PC-9 (cell line): Measurements from ENCODE around the gene MAMDC4. TPM values are rescaled to one million over a fixed set of nuclear protein-coding genes. Genes with fewer than 3 reads are reported as not detected.
A peak's percentile ranks its signal among the peaks of the same experiment; 100 is the strongest.
"Not testable (repeated sequence)": the region's sequence is repeated elsewhere in the genome, so short reads cannot be mapped to it uniquely, and the experiment has no call there.

Experiments
- BruUV-seq: library from RNA; stranded (reverse); fragments of 400-500 nt; replicated peaks from 2 replicates; lab custom pipeline; 2021; lab: Mats Ljungman, UMichigan
- CTCF ChIA-PET: fragments of 300-600 bp; sonication (Branson Sonifier 250); formaldehyde crosslinking; loops from one replicate; lab custom pipeline; 2022; ENCODE audit warnings: antibody characterized with exemption; lab: Charles Lee
- POLR2A ChIA-PET: fragments of 300-600 bp; sonication (Branson Sonifier 250); formaldehyde crosslinking; loops from one replicate; lab custom pipeline; 2022; ENCODE audit warnings: antibody characterized with exemption; ENCODE audit not compliant: unreplicated experiment; lab: Charles Lee
- DNase-seq, 2 experiments: peaks; one replicate each; pipeline versions ENCODE4 v3.0.0 to v3.0.0-alpha.2; 2015 to 2022; ENCODE audit warnings: mixed read lengths in 1 of 2
- H2AFZ ChIP-seq: fragments of 200-600 bp; sonication (generic); 2 replicates; pipeline ENCODE4 v1.8.1; 2017; ENCODE audit warnings: antibody characterized with exemption
- H3F3A ChIP-seq: fragments of 200-600 bp; sonication (generic); 2 replicates; pipeline ENCODE4 v1.8.1; 2017; ENCODE audit warnings: antibody characterized with exemption, mild to moderate bottlenecking, low read depth; ENCODE audit not compliant: insufficient read depth
- H3K27ac ChIP-seq: fragments of 200-600 bp; sonication (generic); 2 replicates; pipeline ENCODE4 v1.6.1; 2016; ENCODE audit warnings: mixed run types
- H3K27me3 ChIP-seq: fragments of 200-600 bp; sonication (generic); 2 replicates; pipeline ENCODE4 v1.6.1; 2016; ENCODE audit warnings: low read depth, mixed run types; ENCODE audit not compliant: insufficient read depth
- H3K36me3 ChIP-seq: fragments of 200-600 bp; sonication (generic); 2 replicates; pipeline ENCODE4 v1.6.1; 2016; ENCODE audit warnings: low read depth, mixed run types
- H3K4me1 ChIP-seq: fragments of 200-600 bp; sonication (generic); replicated peaks from 2 replicates; pipeline ENCODE4 v1.6.1; 2016; ENCODE audit warnings: mixed run types; ENCODE audit not compliant: insufficient read depth
- H3K4me2 ChIP-seq: fragments of 200-600 bp; sonication (generic); 2 replicates; pipeline ENCODE4 v1.6.1; 2017; ENCODE audit warnings: mixed run types
- H3K4me3 ChIP-seq: fragments of 200-600 bp; sonication (generic); 2 replicates; pipeline ENCODE4 v1.6.1; 2016; ENCODE audit warnings: mixed run types
- H3K79me2 ChIP-seq: fragments of 200-600 bp; sonication (generic); 2 replicates; pipeline ENCODE4 v1.6.1; 2017; ENCODE audit warnings: low read depth, mixed run types
- H3K9me2 ChIP-seq: fragments of 200-600 bp; sonication (generic); 2 replicates; pipeline ENCODE4 v1.8.1; 2017; ENCODE audit warnings: mild to moderate bottlenecking; ENCODE audit not compliant: insufficient read depth
- H3K9me3 ChIP-seq: fragments of 200-600 bp; sonication (generic); 2 replicates; pipeline ENCODE4 v1.8.1; 2016; ENCODE audit warnings: low read depth; ENCODE audit not compliant: insufficient read depth
- H4K20me1 ChIP-seq: fragments of 200-600 bp; sonication (generic); 2 replicates; pipeline ENCODE4 v1.8.1; 2017; ENCODE audit not compliant: insufficient read depth
- CTCF ChIP-seq: fragments of 200-600 bp; sonication (generic); conservative IDR thresholded peaks from 2 replicates; pipeline ENCODE4 v1.6.1; 2017; ENCODE audit warnings: mixed run types, antibody characterized with exemption, mild to moderate bottlenecking, moderate library complexity
- EZH2 ChIP-seq: fragments of 200-600 bp; sonication (generic); IDR thresholded peaks from 2 replicates; pipeline ENCODE4 v1.8.0; 2017; ENCODE audit warnings: antibody characterized with exemption, low read depth
- intact Hi-C: fragments of 100-400 bp; cut with micrococcal nuclease; formaldehyde crosslinking; loops from one replicate; pipeline ENCODE4 v1.10.0; 2022; ENCODE audit not compliant: unreplicated experiment
- total RNA-seq: library from RNA; stranded (reverse); gene quantifications from 2 replicates; pipeline ENCODE4 v1.2.3, GENCODE V29; 2021

MAMDC4 gene
- total RNA-seq, 1 experiment from 2014 or later = 9.2 TPM

DNA sequence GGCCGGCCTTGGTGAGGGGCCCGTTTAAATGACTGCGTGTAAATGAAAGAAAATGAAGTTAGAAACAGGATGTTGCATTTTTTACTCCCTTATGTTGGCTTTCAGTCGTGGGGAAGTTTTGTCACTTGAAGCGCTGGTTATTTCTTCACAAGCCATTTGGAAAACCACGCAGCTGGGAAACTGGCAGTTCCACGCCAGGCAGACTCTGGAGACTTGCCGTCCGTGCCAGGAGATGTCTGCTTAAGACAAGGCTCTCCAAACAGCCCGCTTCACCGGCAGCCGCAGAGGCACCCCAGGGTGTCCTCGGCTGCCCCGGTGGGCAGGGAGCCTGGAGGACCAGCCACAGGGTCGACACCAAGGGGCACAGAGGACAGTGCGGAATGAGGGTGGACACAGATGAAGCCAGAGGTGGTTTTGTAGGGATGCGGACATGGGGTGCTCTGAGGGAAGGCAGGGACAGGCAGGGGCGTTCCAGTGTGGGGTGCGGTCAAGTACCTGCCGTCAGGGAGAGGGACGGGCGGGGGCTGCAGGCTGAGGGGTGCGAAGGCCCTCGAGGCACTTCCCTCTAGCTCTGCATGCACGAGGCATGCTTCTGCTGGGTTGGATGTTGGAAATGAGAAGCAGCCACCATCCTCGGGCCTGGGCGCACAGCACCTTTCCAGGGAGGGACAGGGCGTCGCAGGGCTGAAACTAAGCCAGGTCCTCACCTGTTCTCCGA, 21.0 kb upstream of the MAMDC4 start:
- no TSS peak for BruUV-seq
- no peak overlapping the region for H3K4me2 ChIP-seq
- ChIA-PET POLR2A (no interaction called here), CTCF (interaction anchor here (0.6 kb wide), 1 partner anchor 12 kb away, joined by 15 read pairs; no protein-coding TSS in a partner anchor)
- no peaks in the 10 kb centered on the region for H3K27me3 ChIP-seq
- no peak overlapping the region for H3K27ac ChIP-seq
- no peak overlapping the region for H2AFZ ChIP-seq
- H3K4me3 ChIP-seq = no peak overlapping the region
- no peaks in the 10 kb centered on the region for H3K79me2 ChIP-seq
- no peaks in the 10 kb centered on the region for H3K4me1 ChIP-seq
- peak in 1 of 2 experiments; percentile 21 for DNase-seq
- intact Hi-C loops = no loop called here
- H3K9me3 ChIP-seq = no peaks in the 10 kb centered on the region
- H4K20me1 ChIP-seq = no peaks in the 10 kb centered on the region; the same call in 1 of the 2 replicates
- H3F3A ChIP-seq = peaks cover 13% of the 10 kb centered on the region; the same call in 1 of the 2 replicates
- H3K36me3 ChIP-seq = no peaks in the 10 kb centered on the region
- TF ChIP-seq CTCF (no peak), EZH2 (no peak)
- no peaks in the 10 kb centered on the region for H3K9me2 ChIP-seq

DNA sequence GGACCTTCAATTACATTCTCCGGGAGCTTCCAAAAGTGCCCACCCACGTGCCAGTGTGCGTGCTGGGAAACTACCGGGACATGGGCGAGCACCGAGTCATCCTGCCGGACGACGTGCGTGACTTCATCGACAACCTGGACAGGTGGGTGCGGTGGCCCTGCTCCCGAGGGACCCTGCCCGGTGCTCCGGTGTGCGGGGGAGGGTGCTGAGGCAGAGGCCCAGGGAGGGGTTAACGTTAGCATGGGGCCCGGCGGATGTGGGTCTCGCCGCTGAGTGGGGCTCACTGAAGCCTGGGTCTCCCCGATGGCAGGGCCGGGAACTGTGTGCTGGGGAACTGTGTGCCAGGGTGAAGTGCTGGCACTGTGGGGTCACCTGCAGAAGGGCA, 20.4 kb upstream of the MAMDC4 start:
- H3K4me1 ChIP-seq = no peaks in the 10 kb centered on the region
- intact Hi-C loops = no loop called here
- no peak overlapping the region for H3K4me2 ChIP-seq
- H3K36me3 ChIP-seq = no peaks in the 10 kb centered on the region
- H3K9me3 ChIP-seq = no peaks in the 10 kb centered on the region
- no peaks in the 10 kb centered on the region; the same call in 1 of the 2 replicates for H4K20me1 ChIP-seq
- no peak overlapping the region for H3K4me3 ChIP-seq
- no peaks in the 10 kb centered on the region for H3K27me3 ChIP-seq
- H3K27ac ChIP-seq = no peak overlapping the region
- CTCF ChIA-PET = interaction anchor here (0.6 kb wide), 1 partner anchor 13 kb away, joined by 15 read pairs; no protein-coding TSS in a partner anchor
- H3K79me2 ChIP-seq = no peaks in the 10 kb centered on the region
- POLR2A ChIA-PET = no interaction called here
- no TSS peak for BruUV-seq
- H2AFZ ChIP-seq = no peak overlapping the region
- H3F3A ChIP-seq = peaks cover 17% of the 10 kb centered on the region; the same call in 1 of the 2 replicates
- no peak for TF ChIP-seq CTCF
- TF ChIP-seq EZH2 = no peak
- H3K9me2 ChIP-seq = no peaks in the 10 kb centered on the region
- no peak for DNase-seq

DNA sequence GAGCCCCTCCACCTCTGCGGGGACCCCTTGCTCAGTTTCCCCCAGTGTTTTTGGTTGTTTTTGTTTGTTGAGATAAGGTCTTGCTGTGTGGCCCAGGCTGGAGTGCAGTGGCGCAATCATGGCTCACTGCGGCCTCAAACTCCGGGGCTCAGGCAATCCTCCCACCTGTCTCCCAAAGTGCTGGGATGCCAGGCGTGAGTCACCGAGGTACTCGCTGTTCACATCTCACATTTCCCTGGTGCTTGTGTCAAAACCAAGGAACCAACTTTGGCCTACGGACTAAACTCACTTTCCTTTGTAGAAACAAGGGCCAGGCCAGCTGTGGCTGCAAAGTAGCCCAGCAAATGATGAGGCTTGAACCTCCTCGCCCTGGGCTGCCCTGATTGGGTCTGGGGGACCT, 19.6 kb upstream of the MAMDC4 start:
- H3K36me3 ChIP-seq = no peaks in the 10 kb centered on the region
- POLR2A ChIA-PET = no interaction called here

GRCh38 chr9:136833381-136834048, 18.6 kb upstream of the MAMDC4 start:
- H3K4me1 ChIP-seq, H3K4me3 ChIP-seq, H3K27me3 ChIP-seq, DNase-seq, H3K4me2 ChIP-seq, H3K79me2 ChIP-seq, H4K20me1 ChIP-seq, CTCF ChIA-PET, H3K27ac ChIP-seq, BruUV-seq, H3K9me2 ChIP-seq, H3K36me3 ChIP-seq, H2AFZ ChIP-seq, H3K9me3 ChIP-seq, intact Hi-C loops: not testable (repeated sequence)
- POLR2A ChIA-PET = interaction anchor here (0.6 kb wide), 1 partner anchor 65 kb away, joined by 3 read pairs; no protein-coding TSS in a partner anchor
- H3F3A ChIP-seq = peaks cover 17% of the 10 kb centered on the region; the same call in 1 of the 2 replicates

More for the DNA sequence above, 19.6 kb upstream of the MAMDC4 start:
- Histone ChIP-seq H3K79me2 (no peaks in the 10 kb centered on the region), H2AFZ (no peak overlapping the region), H3K9me2 (no peaks in the 10 kb centered on the region), H3K9me3 (no peaks in the 10 kb centered on the region), H3K27me3 (no peaks in the 10 kb centered on the region), H3K4me2 (no peak overlapping the region), H3F3A (peaks cover 17% of the 10 kb centered on the region; the same call in 1 of the 2 replicates), H3K27ac (no peak overlapping the region), H3K4me3 (no peak overlapping the region), H3K4me1 (no peaks in the 10 kb centered on the region), H4K20me1 (no peaks in the 10 kb centered on the region; the same call in 1 of the 2 replicates)
- DNase-seq = peak in 1 of 2 experiments; percentile 34
- CTCF ChIA-PET = no interaction called here
- no peak for TF ChIP-seq CTCF
- no peak for TF ChIP-seq EZH2
- intact Hi-C loops = no loop called here
- BruUV-seq = no TSS peak
